HK-2 (cell line): ENCODE data around the gene AFF3.
"Not testable (repeated sequence)": the region's sequence is repeated elsewhere in the genome, so short reads cannot be mapped to it uniquely, and the experiment has no call there.

Experiments
- DNase-seq: peaks from one replicate; pipeline ENCODE4 v3.0.0-alpha.2; 2018; ENCODE audit not compliant: unreplicated experiment

The AFF3 gene

GRCh38 chr2:99960790-99961189 lies 181.6 kb downstream of the AFF3 start:
- DNase-seq, result no peak

DNA sequence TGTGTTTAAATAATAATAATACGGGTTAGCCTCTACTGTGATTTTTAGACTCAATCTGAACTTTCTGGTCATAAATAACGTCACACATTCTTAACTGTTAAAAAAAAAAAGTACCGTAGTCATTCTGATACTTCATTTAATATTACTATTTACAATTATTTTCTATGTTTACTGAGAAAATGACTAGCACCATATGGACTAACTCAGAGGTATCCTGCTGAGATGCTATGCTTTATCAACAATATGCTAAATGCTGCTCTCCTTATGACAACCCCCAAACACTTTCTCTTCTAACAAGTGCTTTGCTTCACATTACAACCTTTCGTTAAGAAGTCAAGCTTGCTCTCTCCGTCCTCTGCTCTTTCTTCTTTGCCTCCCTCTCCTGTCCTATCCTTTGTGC lies 182.1 kb downstream of the AFF3 start:
- DNase-seq, result no peak

- no peak for DNase-seq
These were observed 183.0 kb downstream of the AFF3 start for GRCh38 chr2:99959261-99960014.

- DNase-seq, result peak; percentile 8
These were observed 184.9 kb downstream of the AFF3 start for GRCh38 chr2:99957332-99958133.

DNA sequence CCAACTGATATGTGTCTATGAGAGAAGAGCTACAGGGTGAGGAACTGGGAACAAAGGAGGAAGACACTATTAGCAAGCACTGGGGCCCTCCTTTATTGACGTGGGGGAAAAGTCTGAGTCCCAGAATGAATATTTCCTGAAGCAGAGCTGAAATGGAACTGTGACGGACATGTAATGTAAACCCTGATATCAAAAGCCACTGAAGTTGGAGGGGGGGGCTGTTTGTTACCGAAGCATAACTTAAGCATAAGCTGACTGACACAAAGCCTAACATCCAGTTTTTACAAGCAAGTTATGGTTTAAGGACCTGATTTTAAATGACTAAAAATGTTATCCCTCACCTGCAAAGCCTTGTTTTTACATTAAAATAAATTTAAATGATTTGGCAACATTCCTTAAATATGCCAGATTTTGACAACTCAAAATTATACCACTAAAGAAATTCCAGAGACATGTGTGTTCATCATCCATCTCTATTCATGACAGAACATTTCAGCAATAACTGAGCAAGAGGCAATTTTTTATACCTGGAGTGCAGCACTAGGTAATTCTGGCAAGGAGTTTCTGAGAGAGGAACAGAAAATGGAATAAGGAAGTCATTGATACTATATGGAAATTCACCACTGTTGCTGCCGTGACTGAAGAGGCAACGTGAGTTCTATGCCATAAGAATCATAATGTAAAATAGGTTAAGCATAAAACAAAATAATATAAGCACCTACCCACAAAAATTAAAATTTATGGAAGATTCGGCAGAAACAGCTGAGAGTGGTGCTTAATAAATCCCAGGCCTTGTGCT lies 186.0 kb downstream of the AFF3 start:
- DNase-seq, result no peak

DNA sequence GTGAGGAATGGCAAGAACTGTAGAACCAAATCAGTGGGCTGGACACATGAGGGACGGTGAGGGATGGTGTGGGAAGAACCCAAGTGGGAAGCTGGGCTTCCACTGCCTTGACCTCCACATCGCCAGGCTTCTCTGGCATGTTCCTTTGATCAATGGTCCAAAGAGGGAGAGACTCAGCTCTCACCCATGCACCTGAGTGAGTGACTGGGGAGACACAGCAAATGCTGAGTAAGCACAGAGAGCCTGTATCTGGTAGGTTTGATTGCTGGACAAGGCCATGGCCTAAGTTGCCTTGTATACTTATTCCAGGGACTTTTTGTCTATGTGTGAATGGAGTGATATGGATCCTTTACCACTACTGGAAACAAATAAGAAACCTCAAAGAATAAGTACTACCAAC lies 188.6 kb downstream of the AFF3 start:
- no peak for DNase-seq

DNA sequence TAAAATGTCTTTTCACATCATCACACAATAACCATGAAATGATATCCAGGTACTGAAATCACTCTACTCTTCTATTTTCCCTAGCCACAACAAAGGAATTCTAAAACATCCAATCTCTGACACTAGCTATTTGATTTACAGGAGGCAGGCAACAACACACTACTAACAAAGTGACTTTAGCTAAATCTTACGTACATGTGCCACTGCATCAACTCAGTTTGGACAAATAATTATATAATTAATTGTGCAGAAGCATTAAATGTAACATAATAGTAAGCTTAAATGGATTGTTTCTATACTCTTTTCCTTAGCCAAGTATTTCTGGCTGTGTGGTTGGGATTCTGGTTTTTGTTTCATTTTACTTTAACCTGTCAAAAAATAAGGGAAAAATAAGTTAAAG lies 192.4 kb downstream of the AFF3 start:
- no peak for DNase-seq

- no peak for DNase-seq
These were observed 192.9 kb downstream of the AFF3 start for GRCh38 chr2:99949530-99949929.

- no peak for DNase-seq
These were observed 194.4 kb downstream of the AFF3 start for GRCh38 chr2:99948010-99948409.

- DNase-seq, result not testable (repeated sequence)
These were observed 195.0 kb downstream of the AFF3 start for GRCh38 chr2:99947366-99947765.

GRCh38 chr2:99944019-99944418 lies 198.4 kb downstream of the AFF3 start:
- DNase-seq, result no peak

- no peak for DNase-seq
These were observed 199.6 kb downstream of the AFF3 start for GRCh38 chr2:99942561-99943347.

GRCh38 chr2:99940963-99941362 lies 201.4 kb downstream of the AFF3 start:
- DNase-seq, result peak; percentile 13

- DNase-seq, result no peak
These were observed 203.3 kb downstream of the AFF3 start for GRCh38 chr2:99939135-99939534.

- no peak for DNase-seq
These were observed 204.1 kb downstream of the AFF3 start for GRCh38 chr2:99938250-99938649.

- no peak for DNase-seq
These were observed 206.3 kb downstream of the AFF3 start for GRCh38 chr2:99936065-99936464.

GRCh38 chr2:99935662-99936061 lies 206.7 kb downstream of the AFF3 start:
- no peak for DNase-seq

DNA sequence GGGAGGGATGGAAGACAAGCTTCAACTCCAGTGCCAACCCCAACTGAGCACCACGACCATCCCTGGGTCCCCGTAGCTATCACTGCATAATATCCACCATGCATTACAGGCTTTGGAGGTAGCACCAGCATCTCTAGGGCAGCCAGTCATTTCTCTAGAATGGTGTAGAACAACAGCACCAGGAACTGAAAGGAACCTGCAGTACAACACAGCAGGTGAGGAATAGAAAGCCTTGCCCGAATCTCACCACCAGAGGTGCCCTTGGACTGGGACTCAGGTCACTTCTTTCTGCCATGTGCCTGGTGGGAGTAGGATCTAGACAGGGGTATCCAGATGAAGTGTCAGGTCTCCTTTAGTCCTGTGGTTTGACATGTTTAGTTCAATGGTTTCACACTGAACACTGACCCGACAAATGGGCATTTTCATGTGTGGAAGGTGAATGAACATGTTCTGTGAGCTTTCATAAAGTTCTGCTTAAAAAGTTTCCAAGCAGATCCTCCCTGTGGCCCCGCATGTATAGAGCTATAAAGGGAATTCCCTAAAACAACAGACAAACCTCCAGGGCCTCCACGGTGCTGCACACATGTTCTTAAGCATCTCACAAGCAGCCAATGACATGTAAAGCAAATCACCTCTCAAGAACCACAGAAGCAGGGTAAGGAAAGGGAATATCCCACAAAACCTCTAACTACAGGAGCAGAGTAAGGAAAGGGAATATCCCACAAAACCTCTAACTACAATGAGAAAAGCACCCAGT lies 208.3 kb downstream of the AFF3 start:
- no peak for DNase-seq

DNA sequence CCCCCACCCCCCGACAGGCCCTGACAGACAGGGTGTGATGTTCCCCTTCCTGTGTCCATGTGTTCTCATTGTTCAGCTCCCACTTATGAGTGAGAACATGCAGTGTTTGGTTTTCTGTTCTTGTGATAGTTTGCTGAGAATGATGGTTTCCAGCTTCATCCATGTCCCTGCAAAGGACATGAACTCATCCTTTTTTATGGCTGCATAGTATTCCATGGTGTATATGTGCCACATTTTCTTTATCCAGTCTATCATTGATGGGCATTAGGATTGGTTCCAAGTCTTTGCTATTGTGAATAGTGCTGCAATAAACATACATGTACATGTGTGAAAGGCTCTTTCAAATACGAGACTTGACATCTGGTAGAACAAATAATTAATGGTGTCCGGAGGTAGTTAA lies 208.9 kb downstream of the AFF3 start:
- DNase-seq, result not testable (repeated sequence)

GRCh38 chr2:99928470-99929053 lies 213.8 kb downstream of the AFF3 start:
- no peak for DNase-seq
